Measurements from ENCODE around the gene SEPTIN3. TPM values are rescaled to one million over a fixed set of nuclear protein-coding genes. Genes with fewer than 3 reads are reported as not detected.

SEPTIN3 gene
- total and polyA plus RNA-seq, 10 of the 15 experiments (the other 5 are each of a cell fraction or from before 2014, with no cell fraction given), result 0.05 to 3.1 (median 0.87) TPM

DNA sequence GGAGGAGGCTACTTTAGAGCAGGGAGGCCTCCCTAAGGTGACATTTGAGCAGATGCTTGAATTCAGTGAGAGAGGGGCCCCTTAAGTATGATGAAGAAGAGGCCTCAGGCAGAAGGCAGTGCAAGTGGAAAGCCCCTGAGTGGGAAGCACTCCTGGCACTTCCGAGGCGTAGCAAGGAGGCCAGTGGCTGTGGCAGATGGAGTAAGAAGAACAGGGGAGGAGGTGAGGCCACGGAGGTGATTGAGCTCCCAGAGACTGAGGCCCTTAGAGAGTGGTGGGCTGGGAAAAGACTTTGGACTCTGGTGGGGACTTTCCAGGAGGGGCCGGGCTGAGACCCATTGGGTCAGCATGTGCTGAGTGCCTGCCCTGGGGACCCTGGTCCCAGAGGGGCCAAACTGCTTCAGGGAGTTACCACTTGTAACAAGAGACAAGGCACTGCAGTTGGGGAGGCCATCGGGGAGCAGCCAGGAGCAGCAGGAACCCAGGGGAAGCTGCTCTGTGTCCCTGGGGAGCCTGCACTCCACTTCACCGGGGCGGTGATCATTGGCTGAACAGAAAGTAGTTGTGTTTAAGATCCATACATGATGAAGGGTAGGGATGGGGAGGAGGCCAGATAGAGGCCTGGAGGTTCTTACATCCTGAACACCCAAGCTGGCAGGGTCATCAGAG is 19.8 kb upstream of the SEPTIN3 start (continued):
- TF ChIP-seq DPF2 (IDR thresholded peaks at IDR 0.05) (peak; percentile 76), SMARCA5 (IDR thresholded peaks at IDR 0.05) (no peak), TARDBP (IDR thresholded peaks at IDR 0.05; ENCODE audit: borderline replicate concordance) (0 out of 2 replicates have a peak, but pooled peaks have one; percentile 43), EGR1 (IDR thresholded peaks at IDR 0.05; ENCODE audit: borderline replicate concordance in 1 of 2, low read depth in 2 of 2, low read length in 2 of 2) (0 out of 3 replicates have a peak, but pooled peaks of 1 of the 2 experiments have one; percentile 18), ZNF384 (IDR thresholded peaks at IDR 0.05; ENCODE audit: borderline replicate concordance, low read depth, low read length) (no peak), POLR2AphosphoS2 (IDR thresholded peaks at IDR 0.05; ENCODE audit: low read depth, low read length) (no peak), HDAC2 (IDR thresholded peaks at IDR 0.05) (no peak), SIX5 (IDR thresholded peaks at IDR 0.05; ENCODE audit: low read depth, low read length, severe bottlenecking) (no peak), HCFC1 (IDR thresholded peaks at IDR 0.05; ENCODE audit: low read length) (no peak), EP300 (IDR thresholded peaks at IDR 0.05; ENCODE audit: borderline replicate concordance in 1 of 2, control insufficient read depth in 1 of 2, low read depth in 2 of 2, low read length in 2 of 2) (peak; percentile 15 to 61; a peak in 1 of 4 replicates), POLR2A (IDR thresholded peaks at IDR 0.05; ENCODE audit: low read depth, low read length) (peak; percentile 58), CREM (IDR thresholded peaks at IDR 0.05; ENCODE audit: low read depth) (no peak), ZNF207 (IDR thresholded peaks at IDR 0.05; ENCODE audit: borderline replicate concordance) (peak; percentile 66; the same call in 1 of the 2 replicates), GABPA (IDR thresholded peaks at IDR 0.05; ENCODE audit: low read depth) (no peak), BACH1 (IDR thresholded peaks at IDR 0.05; ENCODE audit: borderline replicate concordance) (peak; percentile 53; the same call in 1 of the 2 replicates), ZNF24 (IDR thresholded peaks at IDR 0.05) (no peak), BMI1 (IDR thresholded peaks at IDR 0.05; ENCODE audit: borderline replicate concordance) (no peak), EED (IDR thresholded peaks at IDR 0.05; ENCODE audit: low read depth) (peak; percentile 82), ESRRA (IDR thresholded peaks at IDR 0.05; ENCODE audit: low read length) (no peak), NRF1 (conservative IDR thresholded peaks at IDR 0.05; ENCODE audit: low read depth, low read length) (no peak), RB1 (IDR thresholded peaks at IDR 0.05; ENCODE audit: borderline replicate concordance) (0 out of 2 replicates have a peak, but pooled peaks have one; percentile 79), E2F4 (IDR thresholded peaks at IDR 0.05; ENCODE audit: low read depth, low read length) (no peak), RELB (IDR thresholded peaks at IDR 0.05; ENCODE audit: low read depth) (peak; percentile 98), RUNX3 (IDR thresholded peaks at IDR 0.05; ENCODE audit: low read length) (peak; percentile 36; the same call in 1 of the 2 replicates)
- TF ChIP-seq, protein P1, sequence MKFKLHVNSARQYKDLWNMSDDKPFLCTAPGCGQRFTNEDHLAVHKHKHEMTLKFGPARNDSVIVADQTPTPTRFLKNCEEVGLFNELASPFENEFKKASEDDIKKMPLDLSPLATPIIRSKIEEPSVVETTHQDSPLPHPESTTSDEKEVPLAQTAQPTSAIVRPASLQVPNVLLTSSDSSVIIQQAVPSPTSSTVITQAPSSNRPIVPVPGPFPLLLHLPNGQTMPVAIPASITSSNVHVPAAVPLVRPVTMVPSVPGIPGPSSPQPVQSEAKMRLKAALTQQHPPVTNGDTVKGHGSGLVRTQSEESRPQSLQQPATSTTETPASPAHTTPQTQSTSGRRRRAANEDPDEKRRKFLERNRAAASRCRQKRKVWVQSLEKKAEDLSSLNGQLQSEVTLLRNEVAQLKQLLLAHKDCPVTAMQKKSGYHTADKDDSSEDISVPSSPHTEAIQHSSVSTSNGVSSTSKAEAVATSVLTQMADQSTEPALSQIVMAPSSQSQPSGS (IDR thresholded peaks at IDR 0.05; ENCODE audit: low read length), result no peak
- TF ChIP-seq, protein P2, sequence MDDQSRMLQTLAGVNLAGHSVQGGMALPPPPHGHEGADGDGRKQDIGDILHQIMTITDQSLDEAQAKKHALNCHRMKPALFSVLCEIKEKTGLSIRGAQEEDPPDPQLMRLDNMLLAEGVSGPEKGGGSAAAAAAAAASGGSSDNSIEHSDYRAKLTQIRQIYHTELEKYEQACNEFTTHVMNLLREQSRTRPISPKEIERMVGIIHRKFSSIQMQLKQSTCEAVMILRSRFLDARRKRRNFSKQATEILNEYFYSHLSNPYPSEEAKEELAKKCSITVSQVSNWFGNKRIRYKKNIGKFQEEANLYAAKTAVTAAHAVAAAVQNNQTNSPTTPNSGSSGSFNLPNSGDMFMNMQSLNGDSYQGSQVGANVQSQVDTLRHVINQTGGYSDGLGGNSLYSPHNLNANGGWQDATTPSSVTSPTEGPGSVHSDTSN (IDR thresholded peaks at IDR 0.05; ENCODE audit: insufficient replicate concordance, low read depth, low read length), result no peak

Data from GM12878 (cell line).